Ishikawa (cell line): Measurements from ENCODE around the gene DISP2.
A peak's percentile ranks its signal among the peaks of the same experiment; 100 is the strongest.

Source experiments
- CEBPB ChIP-seq: IDR thresholded peaks from 2 replicates; pipeline ENCODE4 v1.6.1; 2012
- CREB1 ChIP-seq: IDR thresholded peaks from 2 replicates; pipeline ENCODE4 v1.6.1; 2012; ENCODE audit warnings: low read depth
- EGR1 ChIP-seq: IDR thresholded peaks from 2 replicates; pipeline ENCODE4 v1.6.1; 2012
- EP300 ChIP-seq: IDR thresholded peaks from 2 replicates; pipeline ENCODE4 v1.6.1; 2012; ENCODE audit warnings: borderline replicate concordance
- FOXM1 ChIP-seq: IDR thresholded peaks from 2 replicates; pipeline ENCODE4 v1.6.1; 2012; ENCODE audit warnings: low read depth, borderline replicate concordance
- RAD21 ChIP-seq: IDR thresholded peaks from 2 replicates; pipeline ENCODE4 v1.6.1; 2012; ENCODE audit warnings: low read depth
- REST ChIP-seq: IDR thresholded peaks from 2 replicates; pipeline ENCODE4 v1.6.1; 2012; ENCODE audit warnings: low read depth, mild to moderate bottlenecking
- TAF1 ChIP-seq: IDR thresholded peaks from 2 replicates; pipeline ENCODE4 v1.6.1; 2012; ENCODE audit warnings: low read depth, mild to moderate bottlenecking
- TEAD4 ChIP-seq: IDR thresholded peaks from 2 replicates; pipeline ENCODE4 v1.6.1; 2012
- USF1 ChIP-seq: IDR thresholded peaks from 2 replicates; pipeline ENCODE4 v1.6.1; 2012
- YY1 ChIP-seq: IDR thresholded peaks from 2 replicates; pipeline ENCODE4 v1.6.1; 2012; ENCODE audit warnings: low read depth
- ZBTB7A ChIP-seq: IDR thresholded peaks from 2 replicates; pipeline ENCODE4 v1.6.1; 2012; ENCODE audit warnings: low read depth
- TF ChIP-seq, protein P1 (sequence below): IDR thresholded peaks from 2 replicates; pipeline ENCODE4 v1.6.1; 2012

The DISP2 gene, protein sequence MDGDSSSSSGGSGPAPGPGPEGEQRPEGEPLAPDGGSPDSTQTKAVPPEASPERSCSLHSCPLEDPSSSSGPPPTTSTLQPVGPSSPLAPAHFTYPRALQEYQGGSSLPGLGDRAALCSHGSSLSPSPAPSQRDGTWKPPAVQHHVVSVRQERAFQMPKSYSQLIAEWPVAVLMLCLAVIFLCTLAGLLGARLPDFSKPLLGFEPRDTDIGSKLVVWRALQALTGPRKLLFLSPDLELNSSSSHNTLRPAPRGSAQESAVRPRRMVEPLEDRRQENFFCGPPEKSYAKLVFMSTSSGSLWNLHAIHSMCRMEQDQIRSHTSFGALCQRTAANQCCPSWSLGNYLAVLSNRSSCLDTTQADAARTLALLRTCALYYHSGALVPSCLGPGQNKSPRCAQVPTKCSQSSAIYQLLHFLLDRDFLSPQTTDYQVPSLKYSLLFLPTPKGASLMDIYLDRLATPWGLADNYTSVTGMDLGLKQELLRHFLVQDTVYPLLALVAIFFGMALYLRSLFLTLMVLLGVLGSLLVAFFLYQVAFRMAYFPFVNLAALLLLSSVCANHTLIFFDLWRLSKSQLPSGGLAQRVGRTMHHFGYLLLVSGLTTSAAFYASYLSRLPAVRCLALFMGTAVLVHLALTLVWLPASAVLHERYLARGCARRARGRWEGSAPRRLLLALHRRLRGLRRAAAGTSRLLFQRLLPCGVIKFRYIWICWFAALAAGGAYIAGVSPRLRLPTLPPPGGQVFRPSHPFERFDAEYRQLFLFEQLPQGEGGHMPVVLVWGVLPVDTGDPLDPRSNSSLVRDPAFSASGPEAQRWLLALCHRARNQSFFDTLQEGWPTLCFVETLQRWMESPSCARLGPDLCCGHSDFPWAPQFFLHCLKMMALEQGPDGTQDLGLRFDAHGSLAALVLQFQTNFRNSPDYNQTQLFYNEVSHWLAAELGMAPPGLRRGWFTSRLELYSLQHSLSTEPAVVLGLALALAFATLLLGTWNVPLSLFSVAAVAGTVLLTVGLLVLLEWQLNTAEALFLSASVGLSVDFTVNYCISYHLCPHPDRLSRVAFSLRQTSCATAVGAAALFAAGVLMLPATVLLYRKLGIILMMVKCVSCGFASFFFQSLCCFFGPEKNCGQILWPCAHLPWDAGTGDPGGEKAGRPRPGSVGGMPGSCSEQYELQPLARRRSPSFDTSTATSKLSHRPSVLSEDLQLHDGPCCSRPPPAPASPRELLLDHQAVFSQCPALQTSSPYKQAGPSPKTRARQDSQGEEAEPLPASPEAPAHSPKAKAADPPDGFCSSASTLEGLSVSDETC (N-terminal part only)

DNA sequence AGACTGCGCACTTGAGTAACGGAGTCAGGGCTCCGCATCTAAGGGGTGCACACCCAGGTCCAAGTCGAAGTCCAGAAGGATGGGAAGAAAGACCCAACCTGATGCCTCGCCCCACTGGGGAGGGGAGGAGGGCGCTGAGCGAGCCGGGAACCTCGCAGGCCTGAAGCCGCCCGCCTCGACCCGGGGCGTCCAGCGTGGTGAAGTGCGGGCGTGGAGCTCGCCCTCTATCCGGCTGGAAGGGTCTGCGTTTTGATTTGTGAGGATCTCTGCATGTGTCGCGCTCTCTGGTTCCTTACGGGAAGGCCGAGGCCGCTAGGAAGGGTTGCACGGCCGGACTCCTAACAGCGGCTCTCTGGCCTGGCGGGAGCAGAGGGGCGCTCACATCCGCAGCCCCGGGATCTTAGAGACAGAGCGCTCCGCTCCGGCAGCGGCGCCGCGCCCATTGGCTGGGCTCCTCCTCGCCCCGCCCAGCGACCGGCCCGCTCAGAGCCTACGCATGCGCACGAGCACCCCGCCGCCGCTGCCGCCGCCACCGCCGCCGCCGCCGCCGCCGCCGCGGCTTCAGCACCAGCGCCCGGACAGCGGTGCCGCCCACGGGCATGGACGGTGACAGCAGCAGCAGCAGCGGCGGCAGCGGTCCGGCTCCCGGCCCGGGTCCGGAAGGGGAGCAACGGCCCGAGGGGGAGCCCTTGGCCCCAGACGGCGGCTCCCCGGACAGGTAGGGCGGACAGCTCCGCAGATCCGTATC lies at the start of gene DISP2:
DISP2 (plus strand) TSS at position 497 of the 748 bp plus-strand sequence; CDS start at position 600, 103 bp downstream.
- peak; percentile 37 for TF ChIP-seq EP300
- TF ChIP-seq EGR1 = peak; percentile 92
- TF ChIP-seq, protein P1, sequence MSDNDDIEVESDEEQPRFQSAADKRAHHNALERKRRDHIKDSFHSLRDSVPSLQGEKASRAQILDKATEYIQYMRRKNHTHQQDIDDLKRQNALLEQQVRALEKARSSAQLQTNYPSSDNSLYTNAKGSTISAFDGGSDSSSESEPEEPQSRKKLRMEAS = peak; percentile 68
- 0 out of 2 replicates have a peak, but pooled peaks have one; percentile 74 for TF ChIP-seq ZBTB7A
- TF ChIP-seq REST = peak; percentile 90
- no peak for TF ChIP-seq CEBPB
- TF ChIP-seq FOXM1 = no peak

DNA sequence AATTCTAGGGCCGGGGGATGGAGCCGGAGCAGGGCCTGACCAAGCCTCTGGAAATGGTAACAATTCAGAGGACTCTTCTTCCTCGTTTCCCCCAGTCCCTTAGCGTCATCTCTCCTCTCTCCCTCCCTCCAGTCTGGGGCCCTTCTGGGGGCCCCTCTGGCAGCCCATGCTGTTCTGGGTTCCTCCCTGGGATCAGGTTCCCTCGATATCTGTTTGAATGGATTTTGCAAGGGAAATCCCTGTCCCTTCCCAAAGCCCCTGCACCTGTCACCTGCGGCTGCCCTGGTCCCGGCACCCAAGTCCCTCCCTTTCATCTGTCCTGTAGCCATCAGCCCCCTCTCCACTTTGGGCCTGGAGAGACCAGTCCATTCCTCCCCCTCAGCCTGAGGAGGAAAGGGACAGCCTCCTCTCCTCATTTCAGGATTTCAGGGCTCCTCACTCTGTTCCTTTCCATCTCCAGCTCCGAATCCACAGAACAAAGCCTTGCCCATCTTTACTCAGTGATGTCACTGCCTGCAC lies 48.6 kb upstream of the DISP2 start:
- TF ChIP-seq, protein P1 = no peak

- TF ChIP-seq YY1 = no peak
- no peak for TF ChIP-seq EP300
- TF ChIP-seq RAD21 = peak; percentile 93
Measured at GRCh38 chr15:40310001-40310959, 47.7 kb upstream of the DISP2 start.

- TF ChIP-seq RAD21 (no peak), USF1 (no peak), EGR1 (no peak), TAF1 (no peak), TEAD4 (no peak), YY1 (no peak), FOXM1 (no peak), REST (no peak), CREB1 (no peak), CEBPB (no peak)
- TF ChIP-seq, protein P1 = no peak
Measured at GRCh38 chr15:40310993-40311392, 47.0 kb upstream of the DISP2 start.
